OCI-LY7 (cell line): ENCODE data around the gene CDC42EP1. TPM values are rescaled to one million over a fixed set of nuclear protein-coding genes. Genes with fewer than 3 reads are reported as not detected.

ENCODE experiments used
- BruUV-seq: library from RNA; stranded (reverse); fragments of 400-500 nt; replicated peaks from 2 replicates; lab custom pipeline; 2021; lab: Mats Ljungman, UMichigan
- CTCF ChIA-PET: fragments of 300-600 bp; sonication (Branson Sonifier 250); formaldehyde crosslinking; loops from one replicate; lab custom pipeline; 2022; ENCODE audit warnings: antibody characterized with exemption; ENCODE audit not compliant: unreplicated experiment; lab: Charles Lee
- POLR2A ChIA-PET: fragments of 300-600 bp; sonication (Branson Sonifier 250); formaldehyde crosslinking; loops from one replicate; lab custom pipeline; 2022; ENCODE audit warnings: antibody characterized with exemption; lab: Charles Lee
- DNase-seq: peaks from one replicate; pipeline ENCODE4 v3.0.0-alpha.2; 2015; ENCODE audit warnings: low spot score
- H2AFZ ChIP-seq: fragments of 200-600 bp; sonication (generic), shearing (Covaris generic); 2 replicates; pipeline ENCODE4 v1.6.1; 2014; ENCODE audit warnings: mild to moderate bottlenecking, antibody characterized with exemption, low read length, moderate library complexity
- H3K27ac ChIP-seq: fragments of 200-600 bp; sonication (generic); 2 replicates; pipeline ENCODE4 v1.5.1; 2014; ENCODE audit warnings: mixed run types, low read depth, mild to moderate bottlenecking, moderate library complexity, low read length, inconsistent platforms; ENCODE audit not compliant: poor library complexity, severe bottlenecking
- H3K36me3 ChIP-seq: fragments of 200-600 bp; sonication (generic); 2 replicates; pipeline ENCODE4 v1.6.1; 2014; ENCODE audit warnings: mild to moderate bottlenecking, antibody characterized with exemption, low read length, moderate library complexity, mixed read lengths; ENCODE audit not compliant: insufficient read depth
- H3K4me1 ChIP-seq: fragments of 200-600 bp; sonication (generic); 2 replicates; pipeline ENCODE4 v1.5.1; 2014; ENCODE audit warnings: mild to moderate bottlenecking, low read length; ENCODE audit not compliant: insufficient read depth, poor library complexity, severe bottlenecking
- H3K4me2 ChIP-seq: fragments of 200-600 bp; sonication (generic); 2 replicates; pipeline ENCODE4 v1.6.1; 2014; ENCODE audit warnings: mild to moderate bottlenecking, low read length
- H3K4me3 ChIP-seq: fragments of 200-600 bp; sonication (generic); 2 replicates; pipeline ENCODE4 v1.5.1; 2014; ENCODE audit warnings: mild to moderate bottlenecking, low read depth, low read length; ENCODE audit not compliant: poor library complexity, severe bottlenecking
- H3K79me2 ChIP-seq: fragments of 200-600 bp; sonication (generic); 2 replicates; pipeline ENCODE4 v1.6.1; 2016; ENCODE audit warnings: low read depth, mild to moderate bottlenecking, low read length, moderate library complexity, mixed read lengths; ENCODE audit not compliant: insufficient read depth
- H3K9me2 ChIP-seq: fragments of 200-600 bp; sonication (generic); 2 replicates; pipeline ENCODE4 v1.6.1; 2016; ENCODE audit warnings: mild to moderate bottlenecking, low read length, mixed read lengths; ENCODE audit not compliant: insufficient read depth
- H3K9me3 ChIP-seq: fragments of 200-600 bp; sonication (generic); 2 replicates; pipeline ENCODE4 v1.6.1; 2014; ENCODE audit warnings: mild to moderate bottlenecking, mixed run types, low read length, mixed read lengths
- H4K20me1 ChIP-seq: fragments of 200-600 bp; sonication (generic); 2 replicates; pipeline ENCODE4 v1.6.1; 2014; ENCODE audit warnings: mild to moderate bottlenecking, antibody characterized with exemption, low read length, moderate library complexity, mixed read lengths; ENCODE audit not compliant: insufficient read depth
- CTCF ChIP-seq: fragments of 200-600 bp; sonication (generic); conservative IDR thresholded peaks from 2 replicates; pipeline ENCODE4 v1.5.1; 2014; ENCODE audit warnings: mild to moderate bottlenecking, antibody characterized with exemption, low read length, moderate library complexity, mixed read lengths
- EZH2phosphoT487 ChIP-seq: fragments of 200-600 bp; sonication (generic); IDR thresholded peaks from 2 replicates; pipeline ENCODE4 v1.6.1; 2018; ENCODE audit warnings: low read depth, borderline replicate concordance, mild to moderate bottlenecking, mixed run types, antibody characterized with exemption, low read length, moderate library complexity, mixed read lengths
- intact Hi-C: fragments of 100-400 bp; cut with micrococcal nuclease; formaldehyde crosslinking; loops from one replicate; pipeline ENCODE4 v1.10.0; 2022; ENCODE audit not compliant: unreplicated experiment
- total RNA-seq, 2 experiments: library from RNA; depleted of rRNA in 1 of 2; stranded (reverse); fragments of >200 nt in 1 of 2; shearing (Covaris generic) in 1 of 2; gene quantifications; 2 replicates each; pipeline ENCODE4 v1.2.3, GENCODE V29; 2014 to 2022

CDC42EP1 gene
- total RNA-seq, 2 experiments from 2014 or later: not detected

GRCh38 chr22:37568448-37569008 is 8.2 kb downstream of the CDC42EP1 start:
- Histone ChIP-seq H3K4me1 (peaks cover 4% of the 10 kb centered on the region), H3K4me3 (no peak overlapping the region), H3K27ac (no peak overlapping the region), H3K9me2 (no peaks in the 10 kb centered on the region), H3K36me3 (no peaks in the 10 kb centered on the region), H3K4me2 (no peak overlapping the region), H3K9me3 (no peaks in the 10 kb centered on the region), H4K20me1 (no peaks in the 10 kb centered on the region), H2AFZ (no peak overlapping the region), H3K79me2 (no peaks in the 10 kb centered on the region)
- DNase-seq: no peak
- POLR2A ChIA-PET: no interaction called here
- no peak for TF ChIP-seq EZH2phosphoT487
- no peak for TF ChIP-seq CTCF
- BruUV-seq: no TSS peak
- intact Hi-C loops: no loop called here
- CTCF ChIA-PET: no interaction called here

GRCh38 chr22:37569009-37569920 is 9.0 kb downstream of the CDC42EP1 start:
- DNase-seq: no peak
- TF ChIP-seq CTCF (no peak), EZH2phosphoT487 (no peak)
- ChIA-PET POLR2A (no interaction called here), CTCF (interaction anchor here (0.7 to 1.7 kb wide), 2 partner anchors 23 to 86 kb away, joined by 3 to 5 read pairs; no protein-coding TSS in a partner anchor)
- Histone ChIP-seq H2AFZ (no peak overlapping the region), H3K27ac (no peak overlapping the region), H3K9me3 (no peaks in the 10 kb centered on the region), H3K4me3 (no peak overlapping the region), H4K20me1 (no peaks in the 10 kb centered on the region), H3K4me1 (peaks cover 4% of the 10 kb centered on the region), H3K9me2 (no peaks in the 10 kb centered on the region), H3K79me2 (no peaks in the 10 kb centered on the region), H3K4me2 (no peak overlapping the region), H3K36me3 (no peaks in the 10 kb centered on the region)
- intact Hi-C loops: no loop called here
- BruUV-seq: no TSS peak
